ENCODE results near the gene OGT.
"Not testable (repeated sequence)": the region's sequence is repeated elsewhere in the genome, so short reads cannot be mapped to it uniquely, and the experiment has no call there.

The OGT gene

GRCh38 chrX:71532753-71533425 lies at the start of gene OGT:
TSS of gene OGT (plus strand) at chrX:71533104. CDS start at chrX:71533300, 196 bp downstream.
- no peaks in the 10 kb centered on the region for H3K36me3 ChIP-seq
- peak within 1 kb of the TSS; percentile 95 for H3K27ac ChIP-seq
- peaks cover 24 to 33% of the 10 kb centered on the region in 2 experiments for H3K4me1 ChIP-seq (ENCODE audit: control insufficient read depth in 1 of 2, insufficient read depth in 1 of 2, low read depth in 1 of 2, low read length in 1 of 2)
- no peaks in the 10 kb centered on the region for H3K9me3 ChIP-seq
- TF ChIP-seq, protein P1, sequence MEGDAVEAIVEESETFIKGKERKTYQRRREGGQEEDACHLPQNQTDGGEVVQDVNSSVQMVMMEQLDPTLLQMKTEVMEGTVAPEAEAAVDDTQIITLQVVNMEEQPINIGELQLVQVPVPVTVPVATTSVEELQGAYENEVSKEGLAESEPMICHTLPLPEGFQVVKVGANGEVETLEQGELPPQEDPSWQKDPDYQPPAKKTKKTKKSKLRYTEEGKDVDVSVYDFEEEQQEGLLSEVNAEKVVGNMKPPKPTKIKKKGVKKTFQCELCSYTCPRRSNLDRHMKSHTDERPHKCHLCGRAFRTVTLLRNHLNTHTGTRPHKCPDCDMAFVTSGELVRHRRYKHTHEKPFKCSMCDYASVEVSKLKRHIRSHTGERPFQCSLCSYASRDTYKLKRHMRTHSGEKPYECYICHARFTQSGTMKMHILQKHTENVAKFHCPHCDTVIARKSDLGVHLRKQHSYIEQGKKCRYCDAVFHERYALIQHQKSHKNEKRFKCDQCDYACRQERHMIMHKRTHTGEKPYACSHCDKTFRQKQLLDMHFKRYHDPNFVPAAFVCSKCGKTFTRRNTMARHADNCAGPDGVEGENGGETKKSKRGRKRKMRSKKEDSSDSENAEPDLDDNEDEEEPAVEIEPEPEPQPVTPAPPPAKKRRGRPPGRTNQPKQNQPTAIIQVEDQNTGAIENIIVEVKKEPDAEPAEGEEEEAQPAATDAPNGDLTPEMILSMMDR (IDR thresholded peaks at IDR 0.05), result no peak
- peak within 1 kb of the TSS; percentile 70 to 76 for H3K4me3 ChIP-seq (ENCODE audit: low read depth in 1 of 2, low read length in 1 of 2)
- H3K27me3 ChIP-seq, result no peaks in the 10 kb centered on the region

DNA sequence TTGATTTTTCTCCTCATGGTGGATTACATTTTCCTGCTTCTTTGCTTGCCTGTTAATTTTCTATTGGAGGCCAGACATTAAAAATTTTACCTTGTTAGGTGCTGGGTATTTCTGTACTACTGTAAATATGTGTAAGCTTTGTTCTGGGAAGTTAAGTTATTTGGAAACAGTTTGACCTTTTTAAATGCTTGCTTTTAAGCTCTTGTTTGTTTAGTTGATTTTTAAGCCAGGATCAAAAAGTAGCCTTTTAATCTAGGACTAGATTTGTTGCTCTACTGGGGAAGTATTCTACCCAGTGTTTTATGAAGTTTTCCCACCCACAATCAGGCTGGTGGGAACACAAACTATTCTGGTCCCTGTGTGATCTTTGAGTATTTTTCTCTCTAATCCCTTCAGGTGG lies 45.1 kb upstream of the OGT start:
- TF ChIP-seq, protein P1 (IDR thresholded peaks at IDR 0.05), result no peak
- Histone ChIP-seq H3K9me3 (no peaks in the 10 kb centered on the region), H3K4me1 (ENCODE audit: control insufficient read depth in 1 of 2, insufficient read depth in 1 of 2, low read depth in 1 of 2, low read length in 1 of 2) (peaks cover 0 to 3% of the 10 kb centered on the region in 2 experiments), H3K27ac (no peak overlapping the region), H3K36me3 (no peaks in the 10 kb centered on the region), H3K4me3 (ENCODE audit: low read depth in 1 of 2, low read length in 1 of 2) (no peak overlapping the region), H3K27me3 (no peaks in the 10 kb centered on the region)

DNA sequence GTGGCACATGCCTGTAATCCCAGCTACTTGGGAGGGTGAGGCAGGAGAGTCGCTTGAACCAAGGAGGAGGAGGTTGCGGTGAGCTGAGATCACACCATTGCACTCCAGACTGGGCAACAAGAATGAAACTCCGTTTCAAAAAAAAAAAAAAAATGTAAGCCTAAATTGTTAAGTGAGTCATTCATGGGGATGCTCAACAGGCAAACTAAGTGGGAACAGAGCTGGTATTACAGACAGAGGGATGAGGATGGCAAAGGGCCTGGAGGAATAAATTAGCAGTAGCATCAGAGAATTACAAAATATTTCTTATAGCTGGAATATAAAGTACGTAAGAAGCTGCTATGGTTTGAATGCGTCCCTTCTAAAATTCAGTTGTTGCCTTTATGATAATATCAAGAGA lies 43.4 kb upstream of the OGT start:
- Histone ChIP-seq H3K27ac (no peak overlapping the region), H3K4me1 (ENCODE audit: control insufficient read depth in 1 of 2, insufficient read depth in 1 of 2, low read depth in 1 of 2, low read length in 1 of 2) (peaks cover 0 to 7% of the 10 kb centered on the region in 2 experiments), H3K9me3 (no peaks in the 10 kb centered on the region), H3K4me3 (ENCODE audit: low read depth in 1 of 2, low read length in 1 of 2) (no peak overlapping the region), H3K27me3 (no peaks in the 10 kb centered on the region), H3K36me3 (no peaks in the 10 kb centered on the region)
- TF ChIP-seq, protein P1 (IDR thresholded peaks at IDR 0.05), result no peak

GRCh38 chrX:71492231-71493065 lies 40.5 kb upstream of the OGT start:
- no peaks in the 10 kb centered on the region for H3K9me3 ChIP-seq
- H3K4me1 ChIP-seq (ENCODE audit: control insufficient read depth in 1 of 2, insufficient read depth in 1 of 2, low read depth in 1 of 2, low read length in 1 of 2), result peaks cover 0 to 7% of the 10 kb centered on the region in 2 experiments
- H3K36me3 ChIP-seq, result no peaks in the 10 kb centered on the region
- no peaks in the 10 kb centered on the region for H3K27me3 ChIP-seq
- H3K27ac ChIP-seq, result peak overlapping the region; percentile 56
- TF ChIP-seq, protein P1 (IDR thresholded peaks at IDR 0.05), result no peak
- peak overlapping the region; percentile 64 to 70 for H3K4me3 ChIP-seq (ENCODE audit: low read depth in 1 of 2, low read length in 1 of 2)

DNA sequence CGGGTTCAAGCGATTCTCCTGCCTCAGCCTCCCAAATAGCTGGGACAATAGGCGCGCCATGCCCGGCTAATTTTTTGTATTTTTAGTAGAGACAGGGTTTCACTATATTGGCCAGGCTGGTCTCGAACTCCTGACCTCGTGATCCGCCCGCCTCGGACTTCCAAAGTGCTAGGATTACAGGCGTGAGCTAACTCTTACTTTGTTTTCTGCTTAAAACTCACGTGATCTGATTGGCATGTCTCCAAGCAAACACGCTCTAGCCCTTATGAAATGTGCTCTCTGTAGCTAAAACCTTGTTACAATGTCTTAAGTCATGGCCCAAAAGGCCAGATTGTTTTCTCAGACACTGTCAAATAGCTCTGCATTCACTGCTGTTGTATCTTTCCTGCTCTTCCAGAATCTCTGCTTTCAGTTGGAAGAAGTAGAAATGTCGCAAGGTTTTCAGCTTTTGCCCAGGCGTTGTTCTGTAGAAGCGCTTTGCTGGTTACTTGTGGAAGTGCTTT lies 39.7 kb upstream of the OGT start:
- TF ChIP-seq, protein P1 (IDR thresholded peaks at IDR 0.05), result no peak
- H3K9me3 ChIP-seq, result no peaks in the 10 kb centered on the region
- H3K4me1 ChIP-seq (ENCODE audit: control insufficient read depth in 1 of 2, insufficient read depth in 1 of 2, low read depth in 1 of 2, low read length in 1 of 2), result peaks cover 0 to 7% of the 10 kb centered on the region in 2 experiments
- H3K36me3 ChIP-seq, result no peaks in the 10 kb centered on the region
- no peaks in the 10 kb centered on the region for H3K27me3 ChIP-seq
- H3K27ac ChIP-seq, result no peak overlapping the region
- peak overlapping the region; percentile 64 to 70 for H3K4me3 ChIP-seq (ENCODE audit: low read depth in 1 of 2, low read length in 1 of 2)

GRCh38 chrX:71495979-71496378 lies 36.9 kb upstream of the OGT start:
- H3K9me3 ChIP-seq; H3K36me3 ChIP-seq; H3K4me1 ChIP-seq (ENCODE audit: control insufficient read depth in 1 of 2, insufficient read depth in 1 of 2, low read depth in 1 of 2, low read length in 1 of 2): not testable (repeated sequence)

More at GRCh38 chrX:71495979-71496378, 36.9 kb upstream of the OGT start:
- H3K27me3 ChIP-seq; H3K4me3 ChIP-seq (ENCODE audit: low read depth in 1 of 2, low read length in 1 of 2); H3K27ac ChIP-seq: not testable (repeated sequence)

All from neutrophil (primary cell).